Activated CD8-positive, alpha-beta T cell treated with anti-CD3 and anti-CD28 coated beads for 36 hours (primary cell): ENCODE data around the gene RNF168. TPM values are rescaled to one million over a fixed set of nuclear protein-coding genes. Genes with fewer than 3 reads are reported as not detected.

ENCODE experiments used
- ATAC-seq: fragments of 200-7000 bp; cut with Tn5 transposase; one replicate; pipeline ENCODE4 v1.10.0; 2021; ENCODE audit warnings: mild to moderate bottlenecking, moderate library complexity
- CTCF ChIA-PET: fragments of 350-600 bp; sonication (Branson Sonifier 250); formaldehyde crosslinking; loops from one replicate; lab custom pipeline; 2021; ENCODE audit warnings: antibody characterized with exemption; lab: Charles Lee
- POLR2A ChIA-PET: fragments of 350-600 bp; sonication (Branson Sonifier 250); formaldehyde crosslinking; loops from one replicate; lab custom pipeline; 2021; ENCODE audit warnings: antibody characterized with exemption; lab: Charles Lee
- DNase-seq: peaks from one replicate; pipeline ENCODE4 v3.0.0-alpha.2; 2020
- H3K27ac Mint-ChIP-seq: one replicate; pipeline ENCODE4 v1.8.0; 2021; ENCODE audit warnings: mild to moderate bottlenecking, mixed read lengths
- H3K27me3 Mint-ChIP-seq: one replicate; pipeline ENCODE4 v1.8.0; 2021; ENCODE audit warnings: mixed read lengths
- H3K36me3 Mint-ChIP-seq: one replicate; pipeline ENCODE4 v1.8.0; 2021; ENCODE audit warnings: low read depth, mixed read lengths
- H3K4me1 Mint-ChIP-seq: one replicate; pipeline ENCODE4 v1.8.0; 2021; ENCODE audit warnings: low read depth, mixed read lengths
- H3K4me3 Mint-ChIP-seq: one replicate; pipeline ENCODE4 v1.8.0; 2021; ENCODE audit warnings: mild to moderate bottlenecking, moderate library complexity, mixed read lengths
- H3K9me3 Mint-ChIP-seq: one replicate; pipeline ENCODE4 v1.8.0; 2021; ENCODE audit warnings: mixed read lengths
- intact Hi-C: fragments of 100-400 bp; cut with micrococcal nuclease; formaldehyde crosslinking; loops from one replicate; pipeline ENCODE4 v1.10.0; 2022
- total RNA-seq, 2 experiments: library from RNA; stranded (reverse); gene quantifications; one replicate each; pipeline ENCODE4 v1.2.3, GENCODE V29; 2021
- TF ChIP-seq, protein P1 (sequence below): fragments of 200-600 bp; IDR thresholded peaks from one replicate; pipeline ENCODE4 v1.8.0; 2022; ENCODE audit warnings: antibody characterized with exemption, mild to moderate bottlenecking

Gene RNF168
- total RNA-seq, 2 experiments from 2014 or later = 20.9 to 21.2 TPM

DNA sequence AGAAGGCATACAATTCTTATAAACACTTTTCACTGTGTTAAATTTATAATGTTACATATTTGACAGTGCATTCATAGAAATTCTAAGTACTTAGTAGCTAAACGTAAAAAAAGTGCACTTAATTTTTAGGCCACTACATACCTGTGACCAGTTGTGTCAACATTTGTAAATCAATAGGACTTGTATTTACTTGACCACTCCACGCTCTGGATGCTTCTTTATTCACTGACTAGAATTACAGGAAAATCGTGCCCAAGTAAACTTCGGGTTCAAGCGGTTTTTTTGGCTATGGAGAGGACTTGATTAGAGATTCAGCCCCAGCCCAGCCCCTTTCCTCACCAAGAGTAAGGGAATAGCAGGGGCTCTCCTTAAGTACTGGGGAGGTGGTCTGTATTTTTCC, 43.0 kb upstream of the RNF168 start:
- Mint-ChIP-seq H3K27me3 (no peaks in the 10 kb centered on the region), H3K4me3 (no peak overlapping the region), H3K9me3 (peaks cover 17% of the 10 kb centered on the region), H3K27ac (no peak overlapping the region), H3K36me3 (peaks cover 5% of the 10 kb centered on the region), H3K4me1 (no peaks in the 10 kb centered on the region)
- no peak for ATAC-seq
- intact Hi-C loops = no loop called here
- CTCF ChIA-PET = interaction anchor here (0.8 to 1.0 kb wide), 2 partner anchors 9 to 24 kb away, joined by 3 read pairs; no protein-coding TSS in a partner anchor
- TF ChIP-seq, protein P1, sequence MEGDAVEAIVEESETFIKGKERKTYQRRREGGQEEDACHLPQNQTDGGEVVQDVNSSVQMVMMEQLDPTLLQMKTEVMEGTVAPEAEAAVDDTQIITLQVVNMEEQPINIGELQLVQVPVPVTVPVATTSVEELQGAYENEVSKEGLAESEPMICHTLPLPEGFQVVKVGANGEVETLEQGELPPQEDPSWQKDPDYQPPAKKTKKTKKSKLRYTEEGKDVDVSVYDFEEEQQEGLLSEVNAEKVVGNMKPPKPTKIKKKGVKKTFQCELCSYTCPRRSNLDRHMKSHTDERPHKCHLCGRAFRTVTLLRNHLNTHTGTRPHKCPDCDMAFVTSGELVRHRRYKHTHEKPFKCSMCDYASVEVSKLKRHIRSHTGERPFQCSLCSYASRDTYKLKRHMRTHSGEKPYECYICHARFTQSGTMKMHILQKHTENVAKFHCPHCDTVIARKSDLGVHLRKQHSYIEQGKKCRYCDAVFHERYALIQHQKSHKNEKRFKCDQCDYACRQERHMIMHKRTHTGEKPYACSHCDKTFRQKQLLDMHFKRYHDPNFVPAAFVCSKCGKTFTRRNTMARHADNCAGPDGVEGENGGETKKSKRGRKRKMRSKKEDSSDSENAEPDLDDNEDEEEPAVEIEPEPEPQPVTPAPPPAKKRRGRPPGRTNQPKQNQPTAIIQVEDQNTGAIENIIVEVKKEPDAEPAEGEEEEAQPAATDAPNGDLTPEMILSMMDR = no peak
- POLR2A ChIA-PET = interaction anchor here (0.9 kb wide), 1 partner anchor 147 kb away, joined by 3 read pairs; no protein-coding TSS in a partner anchor
- no peak for DNase-seq

DNA sequence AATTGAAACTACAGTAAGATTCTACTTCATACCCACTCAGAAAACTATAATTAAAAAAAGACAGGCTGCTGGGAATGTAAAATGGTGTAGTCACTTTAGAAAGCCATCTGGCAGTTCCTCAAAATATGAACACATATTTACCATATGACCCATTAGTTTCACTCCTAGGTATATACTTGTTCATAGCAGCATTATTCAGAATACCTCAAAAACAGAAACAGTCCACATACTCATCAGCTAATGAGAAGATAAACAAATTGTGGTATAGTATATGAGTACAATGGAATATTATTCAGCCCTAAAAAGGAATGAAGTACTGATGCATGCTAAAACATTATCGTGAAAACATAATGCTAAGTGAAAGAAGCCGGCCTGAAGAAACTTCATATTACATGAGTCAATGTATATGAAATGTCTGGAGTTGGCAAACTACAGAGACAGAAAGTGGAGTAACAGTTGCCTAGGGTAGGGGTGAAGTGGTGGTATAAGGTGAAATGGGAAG, 41.0 kb upstream of the RNF168 start:
- TF ChIP-seq, protein P1 = no peak
- intact Hi-C loops = no loop called here
- DNase-seq (no peak), ATAC-seq (no peak)
- Mint-ChIP-seq H3K27ac (no peak overlapping the region), H3K9me3 (peaks cover 8% of the 10 kb centered on the region), H3K4me1 (no peaks in the 10 kb centered on the region), H3K27me3 (no peaks in the 10 kb centered on the region), H3K36me3 (peaks cover 2% of the 10 kb centered on the region), H3K4me3 (no peak overlapping the region)
- POLR2A ChIA-PET = no interaction called here
- CTCF ChIA-PET = no interaction called here

GRCh38 chr3:196541684-196542445, 38.3 kb upstream of the RNF168 start:
- Mint-ChIP-seq H3K9me3 (no peaks in the 10 kb centered on the region), H3K27me3 (no peaks in the 10 kb centered on the region), H3K4me1 (no peaks in the 10 kb centered on the region), H3K27ac (no peak overlapping the region), H3K4me3 (no peak overlapping the region), H3K36me3 (no peaks in the 10 kb centered on the region)
- ChIA-PET POLR2A (interaction anchor here (0.7 to 1.2 kb wide), 2 partner anchors 11 to 33 kb away, joined by 3 to 4 read pairs; no protein-coding TSS in a partner anchor), CTCF (interaction anchor here (2.1 kb wide), 1 partner anchor 13 kb away, joined by 11 read pairs; no protein-coding TSS in a partner anchor)
- DNase-seq = no peak
- TF ChIP-seq, protein P1 = no peak
- intact Hi-C loops = no loop called here
- ATAC-seq = no peak

DNA sequence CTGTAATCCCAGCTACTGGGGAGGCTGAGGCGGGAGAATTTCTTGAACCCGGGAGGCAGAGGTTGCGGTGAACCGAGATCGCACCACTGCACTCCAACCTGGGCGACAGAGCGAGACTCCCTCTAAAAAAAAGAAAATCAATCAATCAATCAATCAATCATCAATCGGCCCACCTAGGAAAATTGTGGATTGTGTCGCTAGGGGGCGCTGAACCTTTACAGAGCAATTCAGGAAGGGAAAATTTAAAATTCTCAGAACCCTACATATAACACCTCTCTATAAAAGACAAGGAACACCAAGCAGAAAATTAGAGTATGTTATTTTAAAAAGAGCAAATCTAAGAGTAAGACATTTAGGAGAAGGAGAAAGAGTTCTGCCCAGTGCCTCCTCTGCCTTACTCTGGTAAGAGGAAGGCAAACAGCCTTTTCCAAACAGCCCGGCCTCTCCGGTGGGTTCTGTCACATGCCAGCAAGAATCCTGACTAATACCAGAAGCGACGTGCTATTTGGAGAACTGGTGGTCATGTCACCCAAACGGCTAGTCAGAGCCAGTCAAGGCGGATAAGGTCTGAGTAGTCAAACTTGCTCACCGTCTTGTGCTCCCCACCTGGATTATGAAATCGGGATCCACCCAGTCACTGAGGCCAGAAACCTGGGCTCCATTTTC, 33.9 kb upstream of the RNF168 start:
- H3K36me3 Mint-ChIP-seq = no peaks in the 10 kb centered on the region
- no peak overlapping the region for H3K4me3 Mint-ChIP-seq
- ChIA-PET POLR2A (no interaction called here), CTCF (interaction anchor here (0.6 to 3.2 kb wide), 8 partner anchors 9 to 172 kb away, joined by 3 to 19 read pairs (median 8); no protein-coding TSS in a partner anchor)
- ATAC-seq (no peak), DNase-seq (peak; percentile 80)
- no peaks in the 10 kb centered on the region for H3K9me3 Mint-ChIP-seq
- H3K4me1 Mint-ChIP-seq = no peaks in the 10 kb centered on the region
- peaks cover 1% of the 10 kb centered on the region for H3K27me3 Mint-ChIP-seq
- TF ChIP-seq, protein P1 = peak; percentile 86
- no peak overlapping the region for H3K27ac Mint-ChIP-seq
- intact Hi-C loops = loop anchor here (10.0 kb wide), 1 partner anchor 147 kb away; no protein-coding TSS in a partner anchor
